ENCODE measurements around the gene ARL3. TPM values are rescaled to one million over a fixed set of nuclear protein-coding genes. Genes with fewer than 3 reads are reported as not detected.
A peak's percentile ranks its signal among the peaks of the same experiment; 100 is the strongest.

The ARL3 gene
- total and polyA plus RNA-seq, 4 experiments from 2014 or later = 3.7 to 7.3 (median 4.9) TPM

GRCh38 chr10:102654566-102654965 lies 59.6 kb downstream of the ARL3 start:
- Mint-ChIP-seq H3K9me3 (no peaks in the 10 kb centered on the region), H3K27me3 (no peaks in the 10 kb centered on the region), H3K36me3 (peaks cover 23 to 57% of the 10 kb centered on the region in 2 donors), H3K4me1 (peaks cover 34 to 72% (median 48%) of the 10 kb centered on the region in 4 donors), H3K27ac (peak overlapping the region in 2 of 7 donors; percentile 22 to 35), H3K4me3 (no peak overlapping the region)
- Histone ChIP-seq H3K36me3 (ENCODE audit: insufficient read depth, low read length) (peaks cover 42% of the 10 kb centered on the region), H3K9me3 (ENCODE audit: control insufficient read depth in 1 of 2, low read length in 2 of 2) (no peaks in the 10 kb centered on the region), H3K4me1 (ENCODE audit: insufficient read depth, low read length) (peaks cover 58% of the 10 kb centered on the region), H3K27me3 (ENCODE audit: insufficient read depth, low read length) (no peaks in the 10 kb centered on the region), H3K27ac (ENCODE audit: low read depth, low read length) (no peak overlapping the region), H3K4me3 (ENCODE audit: low read length in 2 of 2) (no peak overlapping the region)
- intact Hi-C loops (cut with micrococcal nuclease) = no loop called here
- ChIA-PET CTCF (ENCODE audit: partially characterized antibody) (interaction anchor here (1.1 to 1.4 kb wide), 2 partner anchors 10 to 21 kb away, joined by 3 read pairs; partner anchors contain the start of gene TRIM8), POLR2A (ENCODE audit: partially characterized antibody) (interaction anchor here (1.2 to 21.9 kb wide), 3 partner anchors 9 to 19 kb away, joined by 3 to 431 read pairs (median 206); partner anchors contain the start of gene TRIM8)
- DNase-seq = no peak

DNA sequence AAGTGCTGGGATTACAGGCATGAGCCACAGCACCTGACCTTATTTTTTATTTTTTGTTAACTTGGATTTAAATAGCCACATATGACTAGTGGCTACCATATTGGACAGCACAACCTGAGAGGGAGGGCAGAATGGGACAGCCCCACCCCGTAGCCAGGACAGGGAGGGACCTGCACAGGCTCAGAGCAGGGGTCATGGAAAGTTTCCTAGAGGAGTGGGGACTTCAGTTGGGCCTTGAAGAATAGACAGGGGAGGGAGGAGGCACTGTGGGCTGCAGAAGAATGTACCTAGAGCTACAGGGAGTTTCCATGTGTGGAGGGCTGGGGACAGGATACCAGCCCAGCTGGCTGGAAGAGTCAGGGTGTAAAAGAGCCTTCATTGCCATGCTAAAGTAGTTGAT lies 61.1 kb downstream of the ARL3 start:
- ChIA-PET POLR2A (ENCODE audit: partially characterized antibody) (interaction anchor here (0.7 to 21.9 kb wide), 7 partner anchors 7 to 148 kb away, joined by 3 to 431 read pairs (median 5); partner anchors contain the start of genes TRIM8 and WBP1L), CTCF (ENCODE audit: partially characterized antibody) (interaction anchor here (1.2 to 1.6 kb wide), 3 partner anchors 17 to 82 kb away, joined by 3 to 6 read pairs (median 3); no protein-coding TSS in a partner anchor)
- H3K4me3 Mint-ChIP-seq = peak overlapping the region in 4 of 8 donors; percentile 5 to 67 (median 36)
- no peak for DNase-seq
- Histone ChIP-seq H3K27me3 (ENCODE audit: insufficient read depth, low read length) (no peaks in the 10 kb centered on the region), H3K27ac (ENCODE audit: low read depth, low read length) (no peak overlapping the region), H3K4me3 (ENCODE audit: low read length in 2 of 2) (no peak overlapping the region), H3K4me1 (ENCODE audit: insufficient read depth, low read length) (peaks cover 59% of the 10 kb centered on the region), H3K9me3 (ENCODE audit: control insufficient read depth in 1 of 2, low read length in 2 of 2) (no peaks in the 10 kb centered on the region), H3K36me3 (ENCODE audit: insufficient read depth, low read length) (peaks cover 42% of the 10 kb centered on the region)
- peaks cover 27 to 56% of the 10 kb centered on the region in 2 donors for H3K36me3 Mint-ChIP-seq
- H3K27me3 Mint-ChIP-seq = no peaks in the 10 kb centered on the region
- peaks cover 40 to 73% (median 55%) of the 10 kb centered on the region in 4 donors for H3K4me1 Mint-ChIP-seq
- H3K27ac Mint-ChIP-seq = peak overlapping the region; percentile 68 to 95 (median 87)
- H3K9me3 Mint-ChIP-seq = no peaks in the 10 kb centered on the region
- intact Hi-C loops (cut with micrococcal nuclease) = no loop called here

- Histone ChIP-seq H3K27me3 (ENCODE audit: insufficient read depth, low read length) (no peaks in the 10 kb centered on the region), H3K4me3 (ENCODE audit: low read length in 2 of 2) (no peak overlapping the region), H3K9me3 (ENCODE audit: control insufficient read depth in 1 of 2, low read length in 2 of 2) (no peaks in the 10 kb centered on the region), H3K27ac (ENCODE audit: low read depth, low read length) (peak overlapping the region; percentile 82), H3K36me3 (ENCODE audit: insufficient read depth, low read length) (peaks cover 39% of the 10 kb centered on the region), H3K4me1 (ENCODE audit: insufficient read depth, low read length) (peaks cover 59% of the 10 kb centered on the region)
- DNase-seq = no peak
- Mint-ChIP-seq H3K36me3 (peaks cover 21 to 51% of the 10 kb centered on the region in 2 donors), H3K9me3 (no peaks in the 10 kb centered on the region), H3K27me3 (no peaks in the 10 kb centered on the region), H3K4me1 (peaks cover 40 to 73% (median 57%) of the 10 kb centered on the region in 4 donors), H3K27ac (peak overlapping the region; percentile 68 to 95 (median 88)), H3K4me3 (peak overlapping the region in 7 of 8 donors; percentile 18 to 75 (median 63))
- POLR2A ChIA-PET (ENCODE audit: partially characterized antibody) = interaction anchor here (5.1 to 21.9 kb wide), 2 partner anchors 9 to 22 kb away, joined by 31 to 431 read pairs; no protein-coding TSS in a partner anchor
- CTCF ChIA-PET (ENCODE audit: partially characterized antibody) = interaction anchor here (1.0 to 1.6 kb wide), 3 partner anchors 17 to 23 kb away, joined by 3 to 6 read pairs (median 3); no protein-coding TSS in a partner anchor
- intact Hi-C loops (cut with micrococcal nuclease) = no loop called here
These were observed 61.9 kb downstream of the ARL3 start for GRCh38 chr10:102652170-102652916.

DNA sequence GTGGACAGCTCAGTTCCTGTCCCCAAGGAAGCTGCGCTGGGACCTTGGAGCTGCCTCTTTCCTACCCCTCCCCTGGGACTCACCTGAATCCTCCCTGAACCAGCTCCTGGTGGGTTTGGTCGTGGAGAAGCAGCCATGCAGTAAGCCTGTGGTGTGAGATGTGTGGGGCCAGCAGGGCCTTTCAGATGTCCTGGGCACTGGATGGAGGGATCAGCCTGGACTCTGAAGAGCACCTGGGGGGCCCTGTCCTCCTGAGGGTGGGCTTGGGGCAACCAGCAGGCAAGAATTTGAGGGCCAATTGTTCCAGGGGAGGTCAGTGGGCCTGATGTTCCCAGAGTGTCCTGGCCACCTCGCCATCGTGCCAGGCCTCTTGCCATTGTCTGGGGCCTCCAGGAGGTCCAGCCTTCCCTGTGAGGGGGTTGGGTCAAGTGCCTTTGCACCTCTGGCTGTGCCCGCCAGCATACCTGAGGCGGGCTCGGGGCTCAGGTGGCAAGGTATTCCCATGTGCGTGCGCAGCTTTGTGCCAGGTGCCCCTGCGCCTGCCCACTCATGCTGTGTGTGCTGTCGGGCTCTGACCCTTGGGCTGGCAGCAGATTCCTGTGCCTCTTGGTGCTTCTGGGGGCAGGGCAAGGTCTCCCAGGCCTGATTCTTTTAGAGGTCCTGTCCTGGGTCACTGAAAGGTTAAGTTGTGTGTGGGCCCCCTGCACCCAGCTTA lies 62.6 kb downstream of the ARL3 start:
- H3K36me3 ChIP-seq (ENCODE audit: insufficient read depth, low read length) = peaks cover 34% of the 10 kb centered on the region
- DNase-seq = no peak
- peaks cover 42 to 76% (median 61%) of the 10 kb centered on the region in 4 donors for H3K4me1 Mint-ChIP-seq
- H3K4me1 ChIP-seq (ENCODE audit: insufficient read depth, low read length) = peaks cover 65% of the 10 kb centered on the region
- H3K4me3 Mint-ChIP-seq = peak overlapping the region in 7 of 8 donors; percentile 38 to 75 (median 63)
- ChIA-PET CTCF (ENCODE audit: partially characterized antibody) (interaction anchor here (1.0 to 1.2 kb wide), 2 partner anchors 22 to 24 kb away, joined by 3 read pairs; no protein-coding TSS in a partner anchor), POLR2A (ENCODE audit: partially characterized antibody) (interaction anchor here (5.1 to 21.9 kb wide), 2 partner anchors 10 to 22 kb away, joined by 31 to 431 read pairs; no protein-coding TSS in a partner anchor)
- H3K27me3 ChIP-seq (ENCODE audit: insufficient read depth, low read length) = no peaks in the 10 kb centered on the region
- H3K27me3 Mint-ChIP-seq = no peaks in the 10 kb centered on the region
- no peaks in the 10 kb centered on the region for H3K9me3 Mint-ChIP-seq
- H3K9me3 ChIP-seq (ENCODE audit: control insufficient read depth in 1 of 2, low read length in 2 of 2) = no peaks in the 10 kb centered on the region
- no peak overlapping the region for H3K4me3 ChIP-seq (ENCODE audit: low read length in 2 of 2)
- H3K36me3 Mint-ChIP-seq = peaks cover 19 to 47% of the 10 kb centered on the region in 2 donors
- peak overlapping the region; percentile 82 for H3K27ac ChIP-seq (ENCODE audit: low read depth, low read length)
- H3K27ac Mint-ChIP-seq = peak overlapping the region in 6 of 7 donors; percentile 65 to 95 (median 90)
- intact Hi-C loops (cut with micrococcal nuclease) = no loop called here

DNA sequence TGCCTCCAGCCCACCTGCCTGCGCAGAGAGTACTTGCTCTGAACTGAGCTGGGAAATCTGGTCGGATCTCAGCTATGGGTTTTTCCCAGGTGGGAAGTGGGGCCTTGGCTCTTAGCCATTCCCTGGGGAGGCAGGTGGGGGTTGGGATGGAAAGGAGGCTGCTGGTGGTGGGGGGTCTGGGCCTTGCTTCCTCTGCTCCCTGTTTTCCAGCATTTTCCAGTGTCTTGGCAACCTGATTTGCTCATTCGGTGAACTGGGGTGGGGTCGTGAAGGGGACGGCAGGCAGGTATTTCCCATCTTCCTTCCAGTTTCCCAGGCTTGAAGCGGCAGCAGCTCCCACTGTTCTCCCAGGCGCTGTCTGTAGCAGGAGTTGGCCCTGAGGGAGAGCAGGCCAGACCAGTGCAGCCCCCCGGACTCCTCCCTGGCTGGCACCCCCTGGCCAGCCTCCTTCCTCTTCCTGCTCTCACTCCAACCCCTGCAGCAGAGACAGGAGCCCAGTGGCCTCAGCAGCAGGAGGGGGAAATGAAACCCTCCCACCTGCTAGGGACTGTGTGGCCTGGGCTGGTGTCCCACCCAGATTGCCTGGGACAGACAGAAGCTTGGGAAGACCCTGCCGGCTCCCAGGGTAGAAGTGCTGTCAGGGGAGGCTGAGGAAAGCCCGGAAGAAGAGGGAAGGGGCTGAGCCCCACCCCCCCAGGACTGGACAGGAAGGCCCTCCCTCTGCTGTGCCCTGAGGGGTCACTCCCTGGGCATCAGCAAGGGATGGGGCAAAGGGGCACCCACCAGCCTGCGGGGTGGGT lies 63.3 kb downstream of the ARL3 start:
- H3K4me3 Mint-ChIP-seq = peak overlapping the region in 6 of 8 donors; percentile 23 to 60 (median 42)

More for the DNA sequence above, 63.3 kb downstream of the ARL3 start:
- intact Hi-C loops (cut with micrococcal nuclease) = no loop called here
- Mint-ChIP-seq H3K36me3 (peaks cover 19 to 49% of the 10 kb centered on the region in 2 donors), H3K9me3 (no peaks in the 10 kb centered on the region), H3K4me1 (peaks cover 47 to 83% (median 66%) of the 10 kb centered on the region in 4 donors), H3K27me3 (no peaks in the 10 kb centered on the region), H3K27ac (peak overlapping the region; percentile 65 to 95 (median 80))
- peak overlapping the region; percentile 82 for H3K27ac ChIP-seq (ENCODE audit: low read depth, low read length)
- H3K4me1 ChIP-seq (ENCODE audit: insufficient read depth, low read length) = peaks cover 68% of the 10 kb centered on the region
- CTCF ChIA-PET (ENCODE audit: partially characterized antibody) = interaction anchor here (0.9 to 1.2 kb wide), 3 partner anchors 23 to 37 kb away, joined by 3 read pairs; no protein-coding TSS in a partner anchor
- POLR2A ChIA-PET (ENCODE audit: partially characterized antibody) = interaction anchor here (1.1 to 21.9 kb wide), 4 partner anchors 10 to 64 kb away, joined by 4 to 431 read pairs (median 20); no protein-coding TSS in a partner anchor
- no peaks in the 10 kb centered on the region for H3K27me3 ChIP-seq (ENCODE audit: insufficient read depth, low read length)
- no peaks in the 10 kb centered on the region for H3K9me3 ChIP-seq (ENCODE audit: control insufficient read depth in 1 of 2, low read length in 2 of 2)
- no peak overlapping the region for H3K4me3 ChIP-seq (ENCODE audit: low read length in 2 of 2)
- H3K36me3 ChIP-seq (ENCODE audit: insufficient read depth, low read length) = peaks cover 26% of the 10 kb centered on the region
- DNase-seq = no peak

Data from CD4-positive, alpha-beta memory T cell (primary cell).